Measurements from ENCODE around the gene ERI2. TPM values are rescaled to one million over a fixed set of nuclear protein-coding genes. Genes with fewer than 3 reads are reported as not detected.
"Not testable (repeated sequence)": the region's sequence is repeated elsewhere in the genome, so short reads cannot be mapped to it uniquely, and the experiment has no call there.

ERI2 gene
- total and polyA plus RNA-seq, 2 of the 4 experiments (the other 2 are of a cell fraction) = 7.5 to 10.2 TPM

DNA sequence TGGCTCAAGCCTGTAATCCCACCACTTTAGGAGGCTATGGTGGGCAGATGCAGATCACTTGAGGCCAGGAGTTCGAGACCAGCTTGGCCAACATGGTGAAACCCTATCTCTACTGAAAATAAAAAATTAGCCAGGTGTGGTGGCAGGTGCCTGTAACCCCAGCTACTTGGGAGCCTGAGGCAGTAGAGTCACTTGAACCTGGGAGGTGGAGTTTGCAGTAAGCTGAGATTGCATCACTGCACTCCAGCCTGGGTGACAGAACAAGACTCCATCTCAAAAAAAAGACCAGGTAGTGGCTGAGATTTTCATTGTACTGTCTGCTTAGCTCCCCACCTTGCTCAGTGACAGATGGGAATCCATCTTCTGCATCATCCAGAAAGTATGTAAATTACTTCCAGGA lies 41.8 kb downstream of the ERI2 start:
- H3K4ac ChIP-seq (ENCODE audit: low read depth, low read length); POLR2A ChIA-PET (ENCODE audit: unreplicated experiment): not testable (repeated sequence)

More for the DNA sequence above, 41.8 kb downstream of the ERI2 start:
- H3K9me3 ChIP-seq (ENCODE audit: control insufficient read depth, insufficient read depth, low read length); H3K14ac ChIP-seq (replicated peaks; ENCODE audit: low read depth, low read length); H4K8ac ChIP-seq (ENCODE audit: low read depth in 2 of 2, low read length in 2 of 2); H3K4me3 ChIP-seq (ENCODE audit: insufficient read depth, low read depth, low read length); H2AK9ac ChIP-seq (replicated peaks; ENCODE audit: low read depth, low read length, poor library complexity); H2BK20ac ChIP-seq (ENCODE audit: low read depth, low read length); H4K5ac ChIP-seq (ENCODE audit: low read depth, low read length); BruUV-seq (replicated peaks); H2BK15ac ChIP-seq (ENCODE audit: low read depth, low read length); H2BK5ac ChIP-seq (ENCODE audit: low read depth, low read length, poor library complexity, severe bottlenecking); H2AK5ac ChIP-seq (ENCODE audit: low read depth, low read length); H4K20me1 ChIP-seq (ENCODE audit: insufficient read depth, low read length); CTCF ChIA-PET; H2BK120ac ChIP-seq (ENCODE audit: low read depth, low read length); H3K4me2 ChIP-seq (ENCODE audit: low read depth, low read length); H3K56ac ChIP-seq (ENCODE audit: extremely low read depth, insufficient read depth, low read length); H3K36me3 ChIP-seq (ENCODE audit: control insufficient read depth, insufficient read depth, low read length); H2AFZ ChIP-seq (replicated peaks; ENCODE audit: low read length, poor library complexity); DNase-seq; H3K18ac ChIP-seq (ENCODE audit: low read depth, low read length); dilution Hi-C loops (cut with HindIII; ENCODE audit: low sequenced_read_pairs, unreplicated experiment); H3K4me1 ChIP-seq (ENCODE audit: control insufficient read depth, insufficient read depth, low read length); in situ Hi-C loops (cut with MboI; ENCODE audit: low sequenced_read_pairs); H3K9me1 ChIP-seq (ENCODE audit: insufficient read depth, low read length); H4K91ac ChIP-seq (ENCODE audit: insufficient read depth, low read depth, low read length); intact Hi-C loops (cut with micrococcal nuclease); H3K79me1 ChIP-seq (ENCODE audit: low read depth in 1 of 2, low read length in 2 of 2); H3K27me3 ChIP-seq (ENCODE audit: control insufficient read depth, insufficient read depth, low read length); H3K9ac ChIP-seq (ENCODE audit: low read depth, low read length); ATAC-seq (ENCODE audit: low read depth); H3K27ac ChIP-seq (ENCODE audit: insufficient read depth, low read length); H3K23ac ChIP-seq (ENCODE audit: low read depth, low read length): not testable (repeated sequence)
- no CpG with 5 or more reads among the region's 1 CpG for WGBS, 2 experiments (ENCODE audit: extremely low coverage in 2 of 2, insufficient read length in 1 of 2)

Measured in IMR-90 (cell line).